H9 (cell line): Measurements from ENCODE around the gene ERF. TPM values are rescaled to one million over a fixed set of nuclear protein-coding genes. Genes with fewer than 3 reads are reported as not detected.

Experiments used
- DNase-seq: peaks from one replicate; pipeline ENCODE4 v3.0.0-alpha.2; 2017
- H2AFZ ChIP-seq: one replicate; pipeline ENCODE4 v1.6.1; 2013; ENCODE audit warnings: mild to moderate bottlenecking, low read length, control low read depth, moderate library complexity
- H2AK5ac ChIP-seq: 2 replicates; pipeline ENCODE4 v1.6.1; 2013; ENCODE audit warnings: low read length, control low read depth, mixed read lengths; ENCODE audit not compliant: insufficient read length
- H2BK120ac ChIP-seq: one replicate; pipeline ENCODE4 v1.6.1; 2013; ENCODE audit warnings: low read depth, mild to moderate bottlenecking, low read length, control low read depth, inconsistent platforms; ENCODE audit not compliant: poor library complexity, severe bottlenecking
- H2BK12ac ChIP-seq: 2 replicates; pipeline ENCODE4 v1.6.1; 2013; ENCODE audit warnings: low read length, control low read depth, mixed read lengths, low read depth; ENCODE audit not compliant: insufficient read length
- H2BK15ac ChIP-seq: 2 replicates; pipeline ENCODE4 v1.6.1; 2013; ENCODE audit warnings: low read depth, low read length, control low read depth
- H2BK20ac ChIP-seq: one replicate; pipeline ENCODE4 v1.6.1; 2013; ENCODE audit warnings: low read depth, mild to moderate bottlenecking, low read length, control low read depth, inconsistent platforms; ENCODE audit not compliant: poor library complexity, severe bottlenecking
- H2BK5ac ChIP-seq: 2 replicates; pipeline ENCODE4 v1.6.1; 2013; ENCODE audit warnings: low read length, control low read depth, mixed read lengths; ENCODE audit not compliant: insufficient read length
- H3K14ac ChIP-seq: 2 replicates; pipeline ENCODE4 v1.6.1; 2013; ENCODE audit warnings: low read length, control low read depth; ENCODE audit not compliant: insufficient read depth
- H3K18ac ChIP-seq: 2 replicates; pipeline ENCODE4 v1.6.1; 2013; ENCODE audit warnings: low read depth, mild to moderate bottlenecking, mixed read lengths, low read length, control low read depth; ENCODE audit not compliant: insufficient read length
- H3K23ac ChIP-seq: 2 replicates; pipeline ENCODE4 v1.6.1; 2013; ENCODE audit warnings: low read length, control low read depth, mixed read lengths, low read depth; ENCODE audit not compliant: insufficient read length
- H3K23me2 ChIP-seq: 2 replicates; pipeline ENCODE4 v1.6.1; 2013; ENCODE audit warnings: low read depth, mild to moderate bottlenecking, mixed read lengths, low read length, control low read depth; ENCODE audit not compliant: insufficient read length, poor library complexity, severe bottlenecking
- H3K27ac ChIP-seq: 2 replicates; pipeline ENCODE4 v1.5.1; 2013; ENCODE audit warnings: low read length, control low read depth, mixed read lengths, low read depth; ENCODE audit not compliant: insufficient read length
- H3K27me3 ChIP-seq: 2 replicates; pipeline ENCODE4 v1.6.1; 2013; ENCODE audit warnings: low read length, control low read depth, inconsistent platforms; ENCODE audit not compliant: insufficient read depth
- H3K4ac ChIP-seq: 2 replicates; pipeline ENCODE4 v1.6.1; 2013; ENCODE audit warnings: low read depth, mild to moderate bottlenecking, control low read depth, inconsistent platforms, low read length, moderate library complexity
- H3K4me1 ChIP-seq: 2 replicates; pipeline ENCODE4 v1.6.1; 2013; ENCODE audit warnings: low read length, control low read depth, inconsistent platforms; ENCODE audit not compliant: insufficient read depth
- H3K4me2 ChIP-seq: 2 replicates; pipeline ENCODE4 v1.6.1; 2013; ENCODE audit warnings: low read length, control low read depth, mixed read lengths; ENCODE audit not compliant: insufficient read length, insufficient read depth
- H3K56ac ChIP-seq: 2 replicates; pipeline ENCODE4 v1.6.1; 2013; ENCODE audit warnings: low read depth, mild to moderate bottlenecking, mixed read lengths, low read length, control low read depth; ENCODE audit not compliant: insufficient read length
- H3K79me1 ChIP-seq: 2 replicates; pipeline ENCODE4 v1.6.1; 2013; ENCODE audit warnings: low read depth, mild to moderate bottlenecking, moderate library complexity, low read length, control low read depth, inconsistent platforms; ENCODE audit not compliant: insufficient read depth, poor library complexity, severe bottlenecking
- H3K79me2 ChIP-seq: 2 replicates; pipeline ENCODE4 v1.6.1; 2013; ENCODE audit warnings: low read length, control low read depth, inconsistent platforms; ENCODE audit not compliant: insufficient read depth
- H3K9ac ChIP-seq: 2 replicates; pipeline ENCODE4 v1.6.1; 2013; ENCODE audit warnings: low read length, control low read depth, mixed read lengths; ENCODE audit not compliant: insufficient read length; ENCODE audit errors: extremely low read depth
- H3K9me3 ChIP-seq: one replicate; pipeline ENCODE4 v1.6.1; 2013; ENCODE audit warnings: low read depth, low read length, inconsistent platforms; ENCODE audit not compliant: control insufficient read depth
- H3T11ph ChIP-seq: one replicate; pipeline ENCODE4 v1.6.1; 2013; ENCODE audit warnings: mild to moderate bottlenecking, low read length, control low read depth, inconsistent platforms
- H4K20me1 ChIP-seq: one replicate; pipeline ENCODE4 v1.6.1; 2013; ENCODE audit not compliant: control insufficient read depth, insufficient read length, insufficient read depth
- H4K5ac ChIP-seq: 2 replicates; pipeline ENCODE4 v1.6.1; 2013; ENCODE audit warnings: low read depth, mild to moderate bottlenecking, mixed read lengths, low read length, control low read depth; ENCODE audit not compliant: insufficient read length
- H4K8ac ChIP-seq: replicated peaks from 2 replicates; pipeline ENCODE4 v1.6.1; 2013; ENCODE audit warnings: low read length, control low read depth, mixed read lengths, low read depth; ENCODE audit not compliant: insufficient read length
- H4K91ac ChIP-seq: 2 replicates; pipeline ENCODE4 v1.6.1; 2013; ENCODE audit warnings: low read depth, mild to moderate bottlenecking, moderate library complexity, mixed read lengths, low read length, control low read depth; ENCODE audit not compliant: insufficient read length
- H3K27ac Mint-ChIP-seq, 3 experiments: 2 replicates in 2 of 3; 3 replicates in 1 of 3; pipeline ENCODE4 v1.8.0; 2020 to 2021; ENCODE audit warnings: mixed read lengths in 3 of 3, mild to moderate bottlenecking in 1 of 3, moderate library complexity in 1 of 3
- H3K27me3 Mint-ChIP-seq: 2 replicates; pipeline ENCODE4 v1.8.0; 2021; ENCODE audit warnings: low read depth, mild to moderate bottlenecking, moderate library complexity, mixed read lengths
- H3K36me3 Mint-ChIP-seq, 3 experiments: 2 replicates in 2 of 3; 3 replicates in 1 of 3; pipeline ENCODE4 v1.8.0; 2020 to 2021; ENCODE audit warnings: low read depth in 3 of 3, mixed read lengths in 3 of 3; ENCODE audit not compliant: insufficient read depth in 1 of 3
- H3K4me1 Mint-ChIP-seq, 2 experiments: 2 replicates each; pipeline ENCODE4 v1.8.0; 2020; ENCODE audit warnings: mixed read lengths in 2 of 2
- H3K4me3 Mint-ChIP-seq, 2 experiments: 2 replicates in 1 of 2; 3 replicates in 1 of 2; pipeline ENCODE4 v1.8.0; 2020 to 2021; ENCODE audit warnings: mild to moderate bottlenecking in 2 of 2, mixed read lengths in 2 of 2, moderate library complexity in 1 of 2
- H3K9me3 Mint-ChIP-seq, 2 experiments: 2 replicates in 1 of 2; 3 replicates in 1 of 2; pipeline ENCODE4 v1.8.0; 2020; ENCODE audit warnings: mild to moderate bottlenecking in 2 of 2, mixed read lengths in 2 of 2, moderate library complexity in 1 of 2
- CTCF ChIP-seq: fragments of 200-600 bp; sonication (generic); conservative IDR thresholded peaks from 3 replicates; pipeline ENCODE4 v1.8.0; 2021; ENCODE audit warnings: antibody characterized with exemption, mild to moderate bottlenecking
- WGBS: extraction: QIAGEN DNeasy Blood & Tissue Kit; methylation state at CpG from one replicate; pipeline ENCODE4 v1.1.7; 2013; ENCODE audit warnings: missing lambda C conversion rate, low lambda C conversion rate, mixed read lengths; ENCODE audit not compliant: insufficient read length; ENCODE audit errors: extremely low coverage; 5-methylcytosine and 5-hydroxymethylcytosine counted together
- total RNA-seq: library from RNA; stranded (reverse); gene quantifications from 2 replicates; pipeline ENCODE4 v1.2.1, GENCODE V29; 2021

ERF gene
- total RNA-seq, 1 experiment from 2014 or later: 126 TPM

GRCh38 chr19:42225718-42226292 lies 29.1 kb downstream of the ERF start:
- H3K9ac ChIP-seq: no peak overlapping the region
- no peak for DNase-seq
- H3K4me3 Mint-ChIP-seq: no peak overlapping the region; a peak in 1 of 5 replicates
- H3K4ac ChIP-seq: no peak overlapping the region
- no peak overlapping the region for H3K56ac ChIP-seq
- H3K4me2 ChIP-seq: no peak overlapping the region
- no peaks in the 10 kb centered on the region for H3K79me1 ChIP-seq
- peaks cover 3 to 8% of the 10 kb centered on the region in 2 experiments for H3K4me1 Mint-ChIP-seq
- no peak overlapping the region for H2BK20ac ChIP-seq
- no peak overlapping the region for H4K5ac ChIP-seq
- no peak overlapping the region for H2BK5ac ChIP-seq
- no peaks in the 10 kb centered on the region for H4K20me1 ChIP-seq
- H3K27ac ChIP-seq: no peak overlapping the region
- H2BK120ac ChIP-seq: no peak overlapping the region
- no peak overlapping the region for H3K18ac ChIP-seq
- no peaks in the 10 kb centered on the region for H3K4me1 ChIP-seq
- TF ChIP-seq CTCF: no peak
- H3K23me2 ChIP-seq: peaks cover under 1% of the 10 kb centered on the region
- no CpG with 5 or more reads among the region's 33 CpGs for WGBS
- H3K27me3 Mint-ChIP-seq: no peaks in the 10 kb centered on the region
- no peak overlapping the region for H3K27ac Mint-ChIP-seq
- H2AFZ ChIP-seq: no peak overlapping the region
- no peaks in the 10 kb centered on the region for H3K27me3 ChIP-seq
- no peak overlapping the region for H3K14ac ChIP-seq
- H3K9me3 ChIP-seq: no peaks in the 10 kb centered on the region
- H4K91ac ChIP-seq: no peak overlapping the region
- peaks cover 34 to 72% (median 63%) of the 10 kb centered on the region in 3 experiments; a peak in 6 of 7 replicates for H3K36me3 Mint-ChIP-seq
- H2BK12ac ChIP-seq: no peak overlapping the region
- H4K8ac ChIP-seq: no peak overlapping the region
- no peak overlapping the region for H2AK5ac ChIP-seq
- no peak overlapping the region for H2BK15ac ChIP-seq
- no peaks in the 10 kb centered on the region for H3K9me3 Mint-ChIP-seq
- no peak overlapping the region for H3K23ac ChIP-seq
- peaks cover 2% of the 10 kb centered on the region for H3K79me2 ChIP-seq
- no peak overlapping the region for H3T11ph ChIP-seq
